Ascending aorta (tissue), 2 donors: Measurements from ENCODE around the gene C1orf216. TPM values are rescaled to one million over a fixed set of nuclear protein-coding genes. Genes with fewer than 3 reads are reported as not detected.
"Not testable (repeated sequence)": the region's sequence is repeated elsewhere in the genome, so short reads cannot be mapped to it uniquely, and the experiment has no call there.

Source experiments
- DNase-seq, 2 donors: peaks; one replicate each; pipeline ENCODE4 v3.0.0-alpha.2; 2019; ENCODE audit warnings: low spot score in 2 of 2
- H3K27ac ChIP-seq, 2 donors: fragments of 200-600 bp; sonication (generic); one replicate each; pipeline ENCODE4 v1.5.1; 2016 to 2017; ENCODE audit warnings: mild to moderate bottlenecking in 1 of 2
- H3K27me3 ChIP-seq: fragments of 200-600 bp; sonication (generic); one replicate; pipeline ENCODE4 v1.5.1; 2017
- H3K36me3 ChIP-seq, 2 donors: fragments of 200-600 bp; sonication (generic); one replicate each; pipeline ENCODE4 v1.5.1; 2016
- H3K4me1 ChIP-seq, 2 donors: fragments of 200-600 bp; sonication (generic); one replicate each; pipeline ENCODE4 v1.5.1; 2016 to 2017; ENCODE audit warnings: mild to moderate bottlenecking in 1 of 2
- H3K4me3 ChIP-seq, 2 donors: fragments of 200-600 bp; sonication (generic); one replicate each; pipeline ENCODE4 v1.5.1; 2016 to 2017; ENCODE audit warnings: mild to moderate bottlenecking in 1 of 2
- H3K9me3 ChIP-seq, 2 donors: fragments of 200-600 bp; sonication (generic); one replicate each; pipeline ENCODE4 v1.5.1; 2016
- CTCF ChIP-seq, 3 experiments: fragments of 200-600 bp in 2 of 3; fragments of 450-650 bp in 1 of 3; sonication (generic) in 2 of 3; IDR thresholded peaks; one replicate each; pipeline ENCODE4 v1.5.1; 2016 to 2019; ENCODE audit warnings: antibody characterized with exemption in 3 of 3, mild to moderate bottlenecking in 1 of 3, moderate library complexity in 1 of 3
- intact Hi-C: fragments of 100-400 bp; cut with DNase I; formaldehyde crosslinking; loops from one replicate; pipeline ENCODE4 v1.15.1; 2023
- total RNA-seq: library from RNA; depleted of rRNA; stranded (reverse); fragments of >200 nt; gene quantifications from one replicate; pipeline ENCODE4 v1.1.0, GENCODE V29; 2016

Gene C1orf216
- total RNA-seq, 1 donor from 2014 or later = 40.6 TPM

- Histone ChIP-seq H3K36me3 (peaks cover 0 to 6% of the 10 kb centered on the region in 2 donors), H3K4me1 (peaks cover 4 to 8% of the 10 kb centered on the region in 2 donors), H3K27ac (no peak overlapping the region), H3K27me3 (no peaks in the 10 kb centered on the region), H3K4me3 (no peak overlapping the region), H3K9me3 (no peaks in the 10 kb centered on the region)
- intact Hi-C loops = no loop called here
- DNase-seq = no peak
- TF ChIP-seq CTCF (IDR thresholded peaks at IDR 0.05) = no peak
Measured at GRCh38 chr1:35708952-35709351, 9.7 kb downstream of the C1orf216 start.

DNA sequence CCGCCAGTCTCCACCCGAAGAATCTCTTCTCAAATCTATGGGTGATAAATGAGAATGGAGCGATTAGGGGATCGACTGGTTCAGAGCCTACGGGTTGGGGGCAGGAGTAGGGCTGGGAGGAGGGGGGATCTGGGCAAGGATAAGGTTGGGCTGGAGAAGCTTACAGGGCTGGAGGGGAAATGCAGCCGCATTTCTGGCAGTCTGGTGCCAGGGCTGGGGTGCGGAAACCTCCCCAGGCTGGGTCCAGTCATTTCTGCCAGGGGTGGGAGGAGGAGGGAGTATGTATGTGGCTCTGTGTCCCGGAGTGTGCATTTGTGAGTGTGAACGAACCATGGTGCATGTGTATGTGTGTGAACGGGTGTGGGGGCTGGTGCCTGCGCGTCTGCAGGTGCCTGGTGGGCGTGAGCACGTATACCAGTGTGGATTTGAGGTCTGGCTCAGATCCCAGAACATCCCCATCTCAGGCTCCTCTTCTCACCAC, 10.2 kb downstream of the C1orf216 start:
- Histone ChIP-seq H3K4me3 (peak overlapping the region; percentile 39 to 65), H3K27me3 (no peaks in the 10 kb centered on the region), H3K36me3 (peaks cover 0 to 3% of the 10 kb centered on the region in 2 donors), H3K27ac (no peak overlapping the region), H3K9me3 (no peaks in the 10 kb centered on the region), H3K4me1 (peaks cover 4 to 8% of the 10 kb centered on the region in 2 donors)
- intact Hi-C loops = no loop called here
- DNase-seq = no peak
- no peak for TF ChIP-seq CTCF (IDR thresholded peaks at IDR 0.05)

- Histone ChIP-seq H3K9me3 (no peaks in the 10 kb centered on the region), H3K4me1 (peaks cover 4 to 8% of the 10 kb centered on the region in 2 donors), H3K27me3 (no peaks in the 10 kb centered on the region), H3K27ac (no peak overlapping the region), H3K4me3 (peak overlapping the region; percentile 39 to 65), H3K36me3 (no peaks in the 10 kb centered on the region)
- intact Hi-C loops = no loop called here
- TF ChIP-seq CTCF (IDR thresholded peaks at IDR 0.05) = no peak
- no peak for DNase-seq
Measured at GRCh38 chr1:35707601-35708440, 10.9 kb downstream of the C1orf216 start.

- no peak overlapping the region for H3K27ac ChIP-seq
- peak overlapping the region in 1 of 2 donors; percentile 65 for H3K4me3 ChIP-seq
- DNase-seq = no peak
- H3K36me3 ChIP-seq = no peaks in the 10 kb centered on the region
- no peaks in the 10 kb centered on the region for H3K9me3 ChIP-seq
- intact Hi-C loops = no loop called here
- no peaks in the 10 kb centered on the region for H3K27me3 ChIP-seq
- TF ChIP-seq CTCF (IDR thresholded peaks at IDR 0.05) = no peak
- peaks cover 4 to 8% of the 10 kb centered on the region in 2 donors for H3K4me1 ChIP-seq
Measured at GRCh38 chr1:35706846-35707600, 11.7 kb downstream of the C1orf216 start.

GRCh38 chr1:35702508-35702907, 16.2 kb downstream of the C1orf216 start:
- no peak for DNase-seq
- H3K9me3 ChIP-seq = no peaks in the 10 kb centered on the region
- no peaks in the 10 kb centered on the region for H3K4me1 ChIP-seq
- TF ChIP-seq CTCF (IDR thresholded peaks at IDR 0.05) = no peak
- intact Hi-C loops = no loop called here
- no peak overlapping the region for H3K4me3 ChIP-seq
- no peaks in the 10 kb centered on the region for H3K36me3 ChIP-seq
- H3K27me3 ChIP-seq = no peaks in the 10 kb centered on the region
- no peak overlapping the region for H3K27ac ChIP-seq

GRCh38 chr1:35699152-35699551, 19.5 kb downstream of the C1orf216 start:
- H3K4me1 ChIP-seq, H3K27me3 ChIP-seq, H3K4me3 ChIP-seq, H3K36me3 ChIP-seq, H3K9me3 ChIP-seq, H3K27ac ChIP-seq, DNase-seq, intact Hi-C loops: not testable (repeated sequence)
